K562 (cell line): ENCODE results near the gene TMCO1.

ENCODE experiments used
- ARID4B ChIP-seq: sonication (generic); formaldehyde crosslinking; IDR thresholded peaks from 2 replicates; pipeline ENCODE4 v1.8.0; 2022; ENCODE audit warnings: mild to moderate bottlenecking, missing genetic modification reagents
- ESRRA ChIP-seq: fragments of 450-650 bp; IDR thresholded peaks from 2 replicates; pipeline ENCODE4 v1.6.1; 2014; ENCODE audit warnings: low read depth, mild to moderate bottlenecking, moderate library complexity, borderline replicate concordance

- TF ChIP-seq ESRRA (no peak), ARID4B (CRISPR knock-in tag) (no peak)
These were observed 33.8 kb downstream of the TMCO1 start for GRCh38 chr1:165734906-165735305.
